CD4-positive, alpha-beta T cell (primary cell): ENCODE measurements around the gene STRN3. TPM values are rescaled to one million over a fixed set of nuclear protein-coding genes. Genes with fewer than 3 reads are reported as not detected.
"Not testable (repeated sequence)": the region's sequence is repeated elsewhere in the genome, so short reads cannot be mapped to it uniquely, and the experiment has no call there.

Source experiments
- ATAC-seq: fragments of 200-7000 bp; cut with Tn5 transposase; one replicate; pipeline ENCODE4 v1.10.0; 2022; ENCODE audit warnings: mild to moderate bottlenecking; ENCODE audit not compliant: poor library complexity
- CTCF ChIA-PET: fragments of 350-600 bp; sonication (Branson Sonifier 250); formaldehyde crosslinking; loops from one replicate; lab custom pipeline; 2021; ENCODE audit warnings: antibody characterized with exemption, inconsistent platforms; lab: Charles Lee
- POLR2A ChIA-PET: fragments of 350-600 bp; sonication (Branson Sonifier 250); formaldehyde crosslinking; loops from one replicate; lab custom pipeline; 2021; ENCODE audit warnings: antibody characterized with exemption, inconsistent platforms; lab: Charles Lee
- DNase-seq, 14 experiments: peaks; one replicate each; pipeline ENCODE4 v3.0.0-alpha.2; 2013 to 2020; ENCODE audit warnings: mixed read lengths in 2 of 14
- H3K27ac ChIP-seq, 2 donors: one replicate each; pipeline versions ENCODE4 v1.5.1 to v1.7.0; 2013; ENCODE audit warnings: low read length in 2 of 2, low read depth in 1 of 2, mild to moderate bottlenecking in 1 of 2
- H3K27me3 ChIP-seq, 2 experiments: 1 replicate in 1 of 2; 2 replicates in 1 of 2; pipeline versions ENCODE4 v1.6.1 to v1.7.0; 2013; ENCODE audit warnings: low read length in 2 of 2, control low read depth in 1 of 2, mild to moderate bottlenecking in 1 of 2, moderate library complexity in 1 of 2; ENCODE audit not compliant: insufficient read depth in 2 of 2, control insufficient read depth in 1 of 2
- H3K36me3 ChIP-seq: one replicate; pipeline ENCODE4 v1.6.1; 2013; ENCODE audit warnings: low read length, control low read depth; ENCODE audit not compliant: insufficient read depth
- H3K4me1 ChIP-seq: one replicate; pipeline ENCODE4 v1.6.1; 2013; ENCODE audit warnings: low read length, control low read depth; ENCODE audit not compliant: insufficient read depth
- H3K4me3 ChIP-seq: one replicate; pipeline ENCODE4 v1.5.1; 2013; ENCODE audit warnings: mild to moderate bottlenecking, low read length, moderate library complexity
- H3K9me3 ChIP-seq, 2 experiments: 1 replicate in 1 of 2; 2 replicates in 1 of 2; pipeline versions ENCODE4 v1.6.1 to v1.7.0; 2013; ENCODE audit warnings: low read length in 2 of 2, mild to moderate bottlenecking in 2 of 2, control low read depth in 1 of 2, moderate library complexity in 1 of 2; ENCODE audit not compliant: control insufficient read depth in 1 of 2, insufficient read depth in 1 of 2
- H3K27ac Mint-ChIP-seq: one replicate; pipeline ENCODE4 v1.8.0; 2020; ENCODE audit warnings: mixed read lengths
- H3K27me3 Mint-ChIP-seq: one replicate; pipeline ENCODE4 v1.8.0; 2021; ENCODE audit warnings: mixed read lengths
- H3K36me3 Mint-ChIP-seq: one replicate; pipeline ENCODE4 v1.8.0; 2021; ENCODE audit warnings: low read depth, mixed read lengths
- H3K4me1 Mint-ChIP-seq: one replicate; pipeline ENCODE4 v1.8.0; 2021; ENCODE audit warnings: low read depth, mixed read lengths
- H3K4me3 Mint-ChIP-seq: one replicate; pipeline ENCODE4 v1.8.0; 2020; ENCODE audit warnings: mild to moderate bottlenecking, mixed read lengths
- H3K9me3 Mint-ChIP-seq: one replicate; pipeline ENCODE4 v1.8.0; 2020; ENCODE audit warnings: mixed read lengths
- intact Hi-C, 2 experiments: fragments of 100-400 bp; cut with DNase I in 1 of 2; cut with micrococcal nuclease in 1 of 2; formaldehyde crosslinking; loops; one replicate each; pipeline versions ENCODE4 v1.15.1 to v1.9.0; 2023 to 2025; cut with DNase I, micrococcal nuclease
- total RNA-seq, 174 experiments: library from RNA in 2 of 174; stranded (reverse) in 2 of 174; gene quantifications; one replicate each; pipeline ENCODE4 v1.2.3 and lab custom pipeline; 2021 to 2026
- TF ChIP-seq, protein P1 (sequence below): fragments of 200-600 bp; IDR thresholded peaks from one replicate; pipeline ENCODE4 v1.8.0; 2022; ENCODE audit warnings: antibody characterized with exemption, mild to moderate bottlenecking

The STRN3 gene
- total RNA-seq, 2 experiments from 2014 or later, result 15.1 to 16.9 TPM

DNA sequence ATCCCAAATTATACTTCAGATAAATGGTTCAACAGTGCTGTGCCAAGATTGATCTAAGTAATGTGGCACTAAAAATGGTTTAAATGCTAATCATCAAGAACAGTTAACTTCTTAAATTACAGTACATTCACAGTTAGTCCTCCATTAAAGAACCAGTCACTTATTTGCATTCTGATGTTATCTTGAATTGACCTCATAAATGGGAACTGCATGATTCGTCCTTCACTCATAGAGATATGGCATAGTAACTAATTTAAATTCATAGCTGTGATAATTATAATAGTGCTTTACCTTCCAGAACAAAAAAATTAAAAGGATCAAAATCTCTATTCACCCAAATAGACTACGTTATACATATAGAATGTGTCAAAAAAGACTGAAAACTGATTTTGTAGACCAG is 90.7 kb downstream of the STRN3 start:
- no peak overlapping the region for H3K27ac Mint-ChIP-seq
- no peak overlapping the region for H3K4me3 Mint-ChIP-seq
- ChIA-PET POLR2A (interaction anchor here (1.5 kb wide), 1 partner anchor 10 kb away, joined by 3 read pairs; no protein-coding TSS in a partner anchor), CTCF (no interaction called here)
- intact Hi-C loops, result no loop called here
- Histone ChIP-seq H3K27ac (no peak overlapping the region), H3K4me1 (no peaks in the 10 kb centered on the region), H3K36me3 (peaks cover 28% of the 10 kb centered on the region), H3K27me3 (no peaks in the 10 kb centered on the region), H3K9me3 (no peaks in the 10 kb centered on the region), H3K4me3 (no peak overlapping the region)
- peaks cover 75% of the 10 kb centered on the region for H3K36me3 Mint-ChIP-seq
- TF ChIP-seq, protein P1, sequence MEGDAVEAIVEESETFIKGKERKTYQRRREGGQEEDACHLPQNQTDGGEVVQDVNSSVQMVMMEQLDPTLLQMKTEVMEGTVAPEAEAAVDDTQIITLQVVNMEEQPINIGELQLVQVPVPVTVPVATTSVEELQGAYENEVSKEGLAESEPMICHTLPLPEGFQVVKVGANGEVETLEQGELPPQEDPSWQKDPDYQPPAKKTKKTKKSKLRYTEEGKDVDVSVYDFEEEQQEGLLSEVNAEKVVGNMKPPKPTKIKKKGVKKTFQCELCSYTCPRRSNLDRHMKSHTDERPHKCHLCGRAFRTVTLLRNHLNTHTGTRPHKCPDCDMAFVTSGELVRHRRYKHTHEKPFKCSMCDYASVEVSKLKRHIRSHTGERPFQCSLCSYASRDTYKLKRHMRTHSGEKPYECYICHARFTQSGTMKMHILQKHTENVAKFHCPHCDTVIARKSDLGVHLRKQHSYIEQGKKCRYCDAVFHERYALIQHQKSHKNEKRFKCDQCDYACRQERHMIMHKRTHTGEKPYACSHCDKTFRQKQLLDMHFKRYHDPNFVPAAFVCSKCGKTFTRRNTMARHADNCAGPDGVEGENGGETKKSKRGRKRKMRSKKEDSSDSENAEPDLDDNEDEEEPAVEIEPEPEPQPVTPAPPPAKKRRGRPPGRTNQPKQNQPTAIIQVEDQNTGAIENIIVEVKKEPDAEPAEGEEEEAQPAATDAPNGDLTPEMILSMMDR, result no peak
- no peaks in the 10 kb centered on the region for H3K27me3 Mint-ChIP-seq
- no peaks in the 10 kb centered on the region for H3K4me1 Mint-ChIP-seq
- no peak for DNase-seq
- no peaks in the 10 kb centered on the region for H3K9me3 Mint-ChIP-seq
- no peak for ATAC-seq

DNA sequence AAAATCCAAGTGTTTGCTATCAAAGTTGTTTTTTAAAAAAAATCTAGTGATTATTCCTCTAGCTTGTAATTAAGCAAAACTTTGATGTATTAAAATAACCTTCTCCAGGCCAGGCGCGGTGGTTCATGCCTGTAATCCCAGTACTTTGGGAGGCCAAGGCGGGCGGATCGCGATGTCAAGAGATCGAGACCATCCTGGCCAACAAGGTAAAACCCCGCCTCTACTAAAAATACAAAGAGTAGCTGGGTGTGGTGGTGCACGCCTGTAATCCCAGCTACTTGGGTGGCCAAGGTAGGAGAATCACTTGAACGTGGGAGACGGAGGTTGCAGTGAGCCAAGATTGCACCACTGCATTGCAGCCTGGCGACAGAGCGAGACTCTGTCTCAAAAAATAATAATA is 92.2 kb downstream of the STRN3 start:
- CTCF ChIA-PET, H3K9me3 Mint-ChIP-seq: not testable (repeated sequence)
- H3K36me3 Mint-ChIP-seq, result peaks cover 67% of the 10 kb centered on the region

DNA sequence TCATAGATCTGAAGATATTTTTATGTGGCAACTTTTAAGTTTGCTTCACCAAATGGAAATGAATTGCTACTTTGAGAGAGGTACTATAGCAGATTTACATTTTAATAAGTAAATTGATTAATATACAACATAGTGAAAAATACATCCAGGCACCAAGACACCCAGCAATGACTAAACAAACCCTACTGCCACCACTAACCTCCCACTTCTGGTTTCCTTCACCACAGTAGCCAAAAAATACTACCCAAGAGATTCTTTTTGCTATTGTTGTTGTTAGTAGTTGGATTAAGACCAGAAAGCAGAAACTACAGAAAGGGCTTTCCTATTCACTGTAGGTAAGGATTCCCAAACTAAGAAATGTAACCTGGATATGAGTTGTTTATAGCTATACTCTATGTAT is 97.7 kb downstream of the STRN3 start:
- no peaks in the 10 kb centered on the region for H3K4me1 ChIP-seq
- POLR2A ChIA-PET, result no interaction called here
- TF ChIP-seq, protein P1, result no peak
- Mint-ChIP-seq H3K9me3 (no peaks in the 10 kb centered on the region), H3K27ac (no peak overlapping the region), H3K36me3 (peaks cover 37% of the 10 kb centered on the region), H3K27me3 (no peaks in the 10 kb centered on the region), H3K4me1 (no peaks in the 10 kb centered on the region), H3K4me3 (no peak overlapping the region)
- CTCF ChIA-PET, result no interaction called here
- peaks cover 10% of the 10 kb centered on the region for H3K36me3 ChIP-seq
- ATAC-seq (no peak), DNase-seq (no peak)
- no peaks in the 10 kb centered on the region for H3K9me3 ChIP-seq
- intact Hi-C loops, result no loop called here
- H3K4me3 ChIP-seq, result no peak overlapping the region
- H3K27me3 ChIP-seq, result no peaks in the 10 kb centered on the region
- no peak overlapping the region for H3K27ac ChIP-seq

More for the DNA sequence above, 92.2 kb downstream of the STRN3 start:
- H3K27me3 ChIP-seq, H3K4me1 Mint-ChIP-seq, H3K4me3 ChIP-seq, DNase-seq, H3K4me1 ChIP-seq, H3K27me3 Mint-ChIP-seq, H3K27ac Mint-ChIP-seq, intact Hi-C loops, H3K9me3 ChIP-seq, H3K4me3 Mint-ChIP-seq, H3K27ac ChIP-seq, ATAC-seq: not testable (repeated sequence)
- peaks cover 28% of the 10 kb centered on the region for H3K36me3 ChIP-seq
- POLR2A ChIA-PET, result interaction anchor here (1.5 kb wide), 1 partner anchor 11 kb away, joined by 3 read pairs; no protein-coding TSS in a partner anchor

GRCh38 chr14:30925254-30925653 is 100.9 kb downstream of the STRN3 start:
- no peak overlapping the region for H3K27ac Mint-ChIP-seq
- Histone ChIP-seq H3K36me3 (peaks cover 10% of the 10 kb centered on the region), H3K27me3 (no peaks in the 10 kb centered on the region), H3K4me3 (no peak overlapping the region), H3K27ac (no peak overlapping the region), H3K4me1 (no peaks in the 10 kb centered on the region), H3K9me3 (no peaks in the 10 kb centered on the region)
- no peaks in the 10 kb centered on the region for H3K27me3 Mint-ChIP-seq
- TF ChIP-seq, protein P1, result no peak
- intact Hi-C loops, result no loop called here
- DNase-seq (no peak), ATAC-seq (no peak)
- no peaks in the 10 kb centered on the region for H3K9me3 Mint-ChIP-seq
- CTCF ChIA-PET, result no interaction called here
- POLR2A ChIA-PET, result no interaction called here
- H3K36me3 Mint-ChIP-seq, result peaks cover 37% of the 10 kb centered on the region
- H3K4me3 Mint-ChIP-seq, result no peak overlapping the region
- H3K4me1 Mint-ChIP-seq, result no peaks in the 10 kb centered on the region
